ENCODE data around the gene MALT1.

GRCh38 chr18:58803978-58804377 is 132.7 kb downstream of the MALT1 start:
- TF ChIP-seq REST (IDR thresholded peaks at IDR 0.05; ENCODE audit: insufficient read depth in 1 of 2, low read depth in 2 of 2, low read length in 2 of 2), result no peak
- no peak for TF ChIP-seq TAF1 (IDR thresholded peaks at IDR 0.05; ENCODE audit: borderline replicate concordance, insufficient read depth, low read length)
